Activated CD4-positive, alpha-beta memory T cell treated with anti-CD3 and anti-CD28 coated beads, Interleukin-2, amount 10 ng/mL, durations not matched to agents 7 days and 5 days (primary cell): ENCODE measurements around the gene AHCYL1. TPM values are rescaled to one million over a fixed set of nuclear protein-coding genes. Genes with fewer than 3 reads are reported as not detected.
A peak's percentile ranks its signal among the peaks of the same experiment; 100 is the strongest.

Experiments used
- CTCF ChIA-PET: fragments of 350-600 bp; sonication (Branson Sonifier 250); formaldehyde crosslinking; loops from one replicate; lab custom pipeline; 2021; ENCODE audit warnings: antibody characterized with exemption, inconsistent platforms; lab: Charles Lee
- POLR2A ChIA-PET: fragments of 350-600 bp; sonication (Branson Sonifier 250); formaldehyde crosslinking; loops from one replicate; lab custom pipeline; 2021; ENCODE audit warnings: antibody characterized with exemption; lab: Charles Lee
- DNase-seq: peaks from one replicate; pipeline ENCODE4 v3.0.0-alpha.2; 2020
- H3K27ac Mint-ChIP-seq: one replicate; pipeline ENCODE4 v1.8.0; 2021; ENCODE audit warnings: mild to moderate bottlenecking, mixed read lengths
- H3K27me3 Mint-ChIP-seq: one replicate; pipeline ENCODE4 v1.8.0; 2021; ENCODE audit warnings: mixed read lengths
- H3K36me3 Mint-ChIP-seq: one replicate; pipeline ENCODE4 v1.8.0; 2021; ENCODE audit warnings: low read depth, mixed read lengths
- H3K4me1 Mint-ChIP-seq: one replicate; pipeline ENCODE4 v1.8.0; 2021; ENCODE audit warnings: mixed read lengths
- H3K4me3 Mint-ChIP-seq: one replicate; pipeline ENCODE4 v1.8.0; 2021; ENCODE audit warnings: mild to moderate bottlenecking, mixed read lengths
- H3K9me3 Mint-ChIP-seq: one replicate; pipeline ENCODE4 v1.8.0; 2021; ENCODE audit warnings: mixed read lengths
- total RNA-seq, 2 experiments: library from RNA; stranded (reverse); gene quantifications; one replicate each; pipeline ENCODE4 v1.2.3, GENCODE V29; 2021

Gene AHCYL1
- total RNA-seq, 2 experiments from 2014 or later = 56.5 to 57.0 TPM

DNA sequence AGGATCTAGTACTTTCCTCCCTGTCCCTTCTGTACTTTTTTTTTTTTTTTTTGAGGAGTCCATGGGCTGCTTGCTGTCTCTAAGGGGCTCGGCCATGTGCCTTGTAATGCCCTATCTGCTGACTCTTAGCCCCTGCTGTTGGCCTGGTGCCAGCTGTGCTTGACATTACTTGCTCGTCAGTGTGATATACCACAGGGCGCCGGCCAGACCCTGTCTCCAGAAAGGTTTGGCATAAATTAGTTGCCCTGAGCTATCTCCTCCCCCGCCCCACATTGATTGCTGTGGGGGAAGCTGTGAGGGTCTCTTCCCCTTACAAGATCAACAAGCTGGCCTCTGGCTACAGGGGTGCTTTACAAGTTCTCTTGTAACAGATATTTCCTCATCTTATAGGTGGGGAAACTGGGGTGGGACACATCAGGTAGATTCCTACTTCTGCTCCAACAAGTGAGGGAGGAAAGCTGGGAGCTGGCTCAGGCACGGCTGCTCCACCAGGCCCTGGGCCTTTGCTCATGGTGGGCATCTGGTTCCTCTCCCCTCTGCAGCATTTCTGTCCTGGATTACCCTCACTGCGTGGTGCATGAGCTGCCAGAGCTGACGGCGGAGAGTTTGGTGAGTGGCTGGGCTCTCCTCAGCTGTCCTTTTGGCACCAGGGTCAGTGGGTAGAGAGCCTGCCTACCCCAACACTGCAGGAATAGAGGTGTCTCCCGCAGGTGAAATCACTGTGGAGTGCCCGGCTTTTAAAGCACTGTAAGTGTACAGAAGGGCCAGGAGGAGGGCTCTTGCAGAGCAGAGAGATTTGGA is 65.4 kb downstream of the AHCYL1 start:
- no peaks in the 10 kb centered on the region for H3K27me3 Mint-ChIP-seq
- H3K9me3 Mint-ChIP-seq = no peaks in the 10 kb centered on the region
- no peak for DNase-seq
- no peak overlapping the region for H3K27ac Mint-ChIP-seq
- POLR2A ChIA-PET = interaction anchor here (0.6 kb wide), 1 partner anchor 15 kb away, joined by 3 read pairs; the partner anchor contains the start of gene STRIP1
- H3K36me3 Mint-ChIP-seq = peaks cover 60% of the 10 kb centered on the region
- no peak overlapping the region for H3K4me3 Mint-ChIP-seq
- no peaks in the 10 kb centered on the region for H3K4me1 Mint-ChIP-seq
- CTCF ChIA-PET = interaction anchor here (0.7 to 2.9 kb wide), 5 partner anchors 10 to 716 kb away, joined by 3 to 20 read pairs (median 4); no protein-coding TSS in a partner anchor

GRCh38 chr1:110050602-110051261 is 66.2 kb downstream of the AHCYL1 start:
- H3K27ac Mint-ChIP-seq = no peak overlapping the region
- H3K9me3 Mint-ChIP-seq = no peaks in the 10 kb centered on the region
- peaks cover 59% of the 10 kb centered on the region for H3K36me3 Mint-ChIP-seq
- POLR2A ChIA-PET = interaction anchor here (0.6 kb wide), 1 partner anchor 16 kb away, joined by 3 read pairs; the partner anchor contains the start of gene STRIP1
- CTCF ChIA-PET = interaction anchor here (1.2 to 2.9 kb wide), 4 partner anchors 10 to 53 kb away, joined by 3 to 20 read pairs (median 6); no protein-coding TSS in a partner anchor
- no peaks in the 10 kb centered on the region for H3K27me3 Mint-ChIP-seq
- H3K4me1 Mint-ChIP-seq = no peaks in the 10 kb centered on the region
- no peak overlapping the region for H3K4me3 Mint-ChIP-seq
- no peak for DNase-seq

GRCh38 chr1:110051262-110051648 is 66.7 kb downstream of the AHCYL1 start:
- H3K27ac Mint-ChIP-seq = no peak overlapping the region
- ChIA-PET POLR2A (interaction anchor here (0.9 kb wide), 1 partner anchor 16 kb away, joined by 5 read pairs; the partner anchor contains the start of gene STRIP1), CTCF (interaction anchor here (1.0 to 2.9 kb wide), 5 partner anchors 9 to 53 kb away, joined by 3 to 20 read pairs (median 4); no protein-coding TSS in a partner anchor)
- H3K4me1 Mint-ChIP-seq = no peaks in the 10 kb centered on the region
- H3K27me3 Mint-ChIP-seq = no peaks in the 10 kb centered on the region
- H3K4me3 Mint-ChIP-seq = no peak overlapping the region
- no peaks in the 10 kb centered on the region for H3K9me3 Mint-ChIP-seq
- H3K36me3 Mint-ChIP-seq = peaks cover 62% of the 10 kb centered on the region
- DNase-seq = no peak

DNA sequence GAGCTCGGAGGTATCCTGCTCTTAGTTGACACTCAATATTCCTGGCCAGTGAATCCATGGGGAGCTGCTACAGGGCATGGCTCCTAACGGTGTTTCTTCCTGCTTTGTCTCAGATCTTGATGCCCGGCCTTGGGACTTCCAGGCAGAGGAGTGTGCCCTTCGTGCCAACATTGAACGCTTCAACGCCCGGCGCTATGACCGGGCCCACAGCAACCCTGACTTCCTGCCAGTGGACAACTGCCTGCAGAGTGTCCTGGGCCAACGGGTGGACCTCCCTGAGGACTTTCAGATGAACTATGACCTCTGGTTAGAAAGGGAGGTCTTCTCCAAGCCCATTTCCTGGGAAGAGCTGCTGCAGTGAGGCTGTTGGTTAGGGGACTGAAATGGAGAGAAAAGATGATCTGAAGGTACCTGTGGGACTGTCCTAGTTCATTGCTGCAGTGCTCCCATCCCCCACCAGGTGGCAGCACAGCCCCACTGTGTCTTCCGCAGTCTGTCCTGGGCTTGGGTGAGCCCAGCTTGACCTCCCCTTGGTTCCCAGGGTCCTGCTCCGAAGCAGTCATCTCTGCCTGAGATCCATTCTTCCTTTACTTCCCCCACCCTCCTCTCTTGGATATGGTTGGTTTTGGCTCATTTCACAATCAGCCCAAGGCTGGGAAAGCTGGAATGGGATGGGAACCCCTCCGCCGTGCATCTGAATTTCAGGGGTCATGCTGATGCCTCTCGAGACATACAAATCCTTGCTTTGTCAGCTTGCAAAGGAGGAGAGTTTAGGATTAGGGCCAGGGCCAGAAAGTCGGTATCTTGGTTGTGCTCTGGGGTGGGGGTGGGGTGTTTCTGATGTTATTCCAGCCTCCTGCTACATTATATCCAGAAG is 69.2 kb downstream of the AHCYL1 start:
- Mint-ChIP-seq H3K27me3 (no peaks in the 10 kb centered on the region), H3K27ac (no peak overlapping the region), H3K4me1 (no peaks in the 10 kb centered on the region), H3K9me3 (no peaks in the 10 kb centered on the region), H3K4me3 (no peak overlapping the region), H3K36me3 (peaks cover 58% of the 10 kb centered on the region)
- DNase-seq = peak; percentile 70
- POLR2A ChIA-PET = interaction anchor here (1.0 kb wide), 1 partner anchor 9 kb away, joined by 3 read pairs; no protein-coding TSS in a partner anchor
- CTCF ChIA-PET = interaction anchor here (0.7 to 3.1 kb wide), 14 partner anchors 9 to 414 kb away, joined by 3 to 17 read pairs (median 4); partner anchors contain the start of gene STRIP1

DNA sequence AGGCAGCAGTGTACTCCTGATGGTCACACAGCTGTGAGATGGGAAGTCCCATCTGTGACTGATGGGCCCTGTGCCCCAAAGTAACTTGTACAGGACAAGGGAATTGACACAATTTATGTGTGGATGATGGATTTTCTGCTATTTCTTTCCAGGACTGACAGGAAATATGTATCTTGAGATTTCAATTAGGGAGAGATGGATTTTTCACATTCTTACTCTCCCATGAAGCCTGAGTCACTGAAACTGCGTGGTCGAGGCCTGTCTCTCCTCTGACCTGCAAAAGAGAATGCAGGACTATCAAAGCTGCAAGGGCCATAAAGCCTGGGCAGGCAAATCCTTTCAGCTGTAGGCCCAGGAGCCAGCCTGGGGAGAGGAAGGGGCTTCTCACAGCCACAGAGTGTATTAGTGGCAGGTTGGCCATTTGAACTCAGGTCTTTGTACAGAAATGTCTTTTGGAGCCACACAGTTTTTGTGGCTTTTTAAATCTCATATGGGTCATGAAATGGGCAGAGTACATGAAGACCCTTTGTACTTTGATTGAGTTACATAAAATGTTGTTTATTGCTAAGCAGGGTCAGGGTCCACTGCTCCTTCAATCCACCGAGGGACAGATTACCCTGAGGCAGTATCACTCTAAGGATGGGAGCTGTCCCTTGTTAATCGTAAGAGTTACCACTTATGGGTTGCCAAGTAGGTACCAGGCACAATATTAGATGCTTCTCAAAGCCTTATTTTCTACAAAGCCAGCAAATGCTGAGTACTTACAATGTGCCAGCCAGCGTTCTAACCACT is 71.1 kb downstream of the AHCYL1 start:
- ChIA-PET POLR2A (no interaction called here), CTCF (interaction anchor here (1.1 to 3.1 kb wide), 5 partner anchors 10 to 59 kb away, joined by 3 to 17 read pairs (median 4); no protein-coding TSS in a partner anchor)
- Mint-ChIP-seq H3K27ac (no peak overlapping the region), H3K4me3 (no peak overlapping the region), H3K36me3 (peaks cover 59% of the 10 kb centered on the region), H3K9me3 (no peaks in the 10 kb centered on the region), H3K27me3 (no peaks in the 10 kb centered on the region), H3K4me1 (peaks cover 4% of the 10 kb centered on the region)
- DNase-seq = no peak

- Mint-ChIP-seq H3K27me3 (no peaks in the 10 kb centered on the region), H3K9me3 (no peaks in the 10 kb centered on the region), H3K4me1 (peaks cover 4% of the 10 kb centered on the region), H3K27ac (no peak overlapping the region), H3K36me3 (peaks cover 56% of the 10 kb centered on the region), H3K4me3 (no peak overlapping the region)
- DNase-seq = no peak
- CTCF ChIA-PET = interaction anchor here (1.3 to 1.6 kb wide), 3 partner anchors 12 to 59 kb away, joined by 3 to 6 read pairs (median 4); no protein-coding TSS in a partner anchor
- POLR2A ChIA-PET = no interaction called here
Observed at GRCh38 chr1:110056285-110056683, 71.7 kb downstream of the AHCYL1 start.

GRCh38 chr1:110056776-110057175 is 72.2 kb downstream of the AHCYL1 start:
- peaks cover 52% of the 10 kb centered on the region for H3K36me3 Mint-ChIP-seq
- no peak overlapping the region for H3K27ac Mint-ChIP-seq
- H3K27me3 Mint-ChIP-seq = no peaks in the 10 kb centered on the region
- ChIA-PET CTCF (interaction anchor here (0.6 to 1.6 kb wide), 4 partner anchors 12 to 47 kb away, joined by 3 to 6 read pairs (median 4); no protein-coding TSS in a partner anchor), POLR2A (no interaction called here)
- no peaks in the 10 kb centered on the region for H3K9me3 Mint-ChIP-seq
- H3K4me3 Mint-ChIP-seq = no peak overlapping the region
- peaks cover 4% of the 10 kb centered on the region for H3K4me1 Mint-ChIP-seq
- no peak for DNase-seq

DNA sequence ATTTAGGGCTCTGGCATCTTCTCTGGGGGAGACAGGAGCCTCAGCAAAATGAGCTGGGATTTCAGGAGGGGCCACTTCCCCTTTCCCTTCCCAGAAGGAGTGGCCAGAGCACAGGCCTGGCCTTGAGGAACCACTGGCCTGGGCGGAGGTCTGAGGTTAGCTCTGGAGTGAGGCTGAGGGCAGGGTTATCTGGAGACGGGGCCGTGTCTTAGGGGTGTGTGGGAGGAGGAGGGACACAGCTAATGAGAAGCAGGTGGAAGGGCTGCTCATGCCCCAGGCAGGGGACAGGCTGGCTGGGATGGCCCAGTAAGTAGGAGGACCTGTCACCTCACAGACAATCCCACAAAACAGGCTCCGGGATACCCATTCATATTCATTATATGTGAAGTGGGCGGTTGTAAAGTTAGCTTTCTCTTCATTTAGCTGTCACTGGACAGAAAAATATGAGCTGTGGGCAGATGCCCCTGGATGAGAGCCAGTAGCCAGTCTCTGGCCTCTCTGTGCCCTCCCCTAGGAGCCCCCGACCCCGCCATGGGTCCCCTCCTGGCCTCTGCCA is 73.5 kb downstream of the AHCYL1 start:
- Mint-ChIP-seq H3K9me3 (no peaks in the 10 kb centered on the region), H3K27me3 (no peaks in the 10 kb centered on the region), H3K27ac (no peak overlapping the region), H3K36me3 (peaks cover 43% of the 10 kb centered on the region), H3K4me3 (no peak overlapping the region), H3K4me1 (peaks cover 4% of the 10 kb centered on the region)
- CTCF ChIA-PET = interaction anchor here (1.4 to 3.5 kb wide), 3 partner anchors 23 to 47 kb away, joined by 3 to 18 read pairs (median 6); partner anchors contain the start of gene STRIP1
- DNase-seq = no peak
- POLR2A ChIA-PET = interaction anchor here (1.2 kb wide), 1 partner anchor 18 kb away, joined by 3 read pairs; no protein-coding TSS in a partner anchor

DNA sequence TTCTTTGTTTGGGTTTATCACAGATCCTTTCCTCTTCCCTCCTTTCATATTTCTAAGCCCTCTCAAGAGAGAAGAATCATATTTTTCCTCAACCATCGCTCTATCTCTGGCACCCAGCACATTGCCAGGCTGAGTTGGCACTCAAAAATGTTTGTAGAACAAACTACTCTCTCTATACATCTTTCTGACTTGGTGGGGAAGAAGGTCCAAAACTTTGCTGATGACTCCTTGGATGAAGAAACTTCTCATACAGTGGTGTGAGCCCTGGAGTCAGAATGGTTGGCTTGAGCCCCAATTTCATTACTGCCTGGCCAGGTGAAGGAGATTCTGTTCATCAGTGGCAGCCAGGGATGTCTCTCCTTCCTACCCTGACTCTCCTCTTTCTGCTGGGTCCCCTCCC is 74.0 kb downstream of the AHCYL1 start:
- POLR2A ChIA-PET = interaction anchor here (1.2 kb wide), 1 partner anchor 19 kb away, joined by 3 read pairs; no protein-coding TSS in a partner anchor
- Mint-ChIP-seq H3K27me3 (no peaks in the 10 kb centered on the region), H3K36me3 (peaks cover 38% of the 10 kb centered on the region), H3K4me3 (no peak overlapping the region), H3K27ac (no peak overlapping the region), H3K4me1 (peaks cover 4% of the 10 kb centered on the region), H3K9me3 (no peaks in the 10 kb centered on the region)
- CTCF ChIA-PET = interaction anchor here (1.4 to 3.5 kb wide), 3 partner anchors 24 to 47 kb away, joined by 3 to 18 read pairs (median 18); partner anchors contain the start of gene STRIP1
- DNase-seq = no peak

GRCh38 chr1:110059133-110059863 is 74.7 kb downstream of the AHCYL1 start:
- Mint-ChIP-seq H3K4me3 (no peak overlapping the region), H3K27ac (no peak overlapping the region), H3K9me3 (no peaks in the 10 kb centered on the region), H3K27me3 (no peaks in the 10 kb centered on the region), H3K36me3 (peaks cover 31% of the 10 kb centered on the region), H3K4me1 (peaks cover 4% of the 10 kb centered on the region)
- DNase-seq = no peak
- CTCF ChIA-PET = interaction anchor here (0.6 to 3.5 kb wide), 23 partner anchors 8 to 741 kb away, joined by 3 to 20 read pairs (median 5); partner anchors contain the start of genes AHCYL1, ALX3 and STRIP1
- POLR2A ChIA-PET = interaction anchor here (1.1 to 1.4 kb wide), 2 partner anchors 17 to 28 kb away, joined by 3 to 6 read pairs; no protein-coding TSS in a partner anchor
